Astrocyte of the cerebellum (primary cell): Measurements from ENCODE around the gene PLD1.

ENCODE experiments used
- DNase-seq: peaks from one replicate; pipeline ENCODE4 v3.0.0-alpha.2; 2011; ENCODE audit warnings: low read depth
- H3K4me3 ChIP-seq: 2 replicates; pipeline ENCODE4 v1.5.1; 2011; ENCODE audit warnings: mild to moderate bottlenecking, low read depth, low read length, moderate library complexity
- in situ Hi-C: cut with HindIII; loops from 2 replicates; pipeline ENCODE4 v1.10.0; 2017; ENCODE audit warnings: low sequenced_read_pairs
- TF ChIP-seq, protein P1 (sequence below): IDR thresholded peaks from 2 replicates; pipeline ENCODE4 v1.5.1; 2012; ENCODE audit warnings: low read length, low read depth, moderate library complexity, mild to moderate bottlenecking; ENCODE audit errors: missing control alignments

PLD1 gene

GRCh38 chr3:171673951-171674350 lies 136.3 kb downstream of the PLD1 start:
- no peak for DNase-seq
- TF ChIP-seq, protein P1, sequence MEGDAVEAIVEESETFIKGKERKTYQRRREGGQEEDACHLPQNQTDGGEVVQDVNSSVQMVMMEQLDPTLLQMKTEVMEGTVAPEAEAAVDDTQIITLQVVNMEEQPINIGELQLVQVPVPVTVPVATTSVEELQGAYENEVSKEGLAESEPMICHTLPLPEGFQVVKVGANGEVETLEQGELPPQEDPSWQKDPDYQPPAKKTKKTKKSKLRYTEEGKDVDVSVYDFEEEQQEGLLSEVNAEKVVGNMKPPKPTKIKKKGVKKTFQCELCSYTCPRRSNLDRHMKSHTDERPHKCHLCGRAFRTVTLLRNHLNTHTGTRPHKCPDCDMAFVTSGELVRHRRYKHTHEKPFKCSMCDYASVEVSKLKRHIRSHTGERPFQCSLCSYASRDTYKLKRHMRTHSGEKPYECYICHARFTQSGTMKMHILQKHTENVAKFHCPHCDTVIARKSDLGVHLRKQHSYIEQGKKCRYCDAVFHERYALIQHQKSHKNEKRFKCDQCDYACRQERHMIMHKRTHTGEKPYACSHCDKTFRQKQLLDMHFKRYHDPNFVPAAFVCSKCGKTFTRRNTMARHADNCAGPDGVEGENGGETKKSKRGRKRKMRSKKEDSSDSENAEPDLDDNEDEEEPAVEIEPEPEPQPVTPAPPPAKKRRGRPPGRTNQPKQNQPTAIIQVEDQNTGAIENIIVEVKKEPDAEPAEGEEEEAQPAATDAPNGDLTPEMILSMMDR: no peak
- in situ Hi-C loops: no loop called here
- H3K4me3 ChIP-seq: no peak overlapping the region

DNA sequence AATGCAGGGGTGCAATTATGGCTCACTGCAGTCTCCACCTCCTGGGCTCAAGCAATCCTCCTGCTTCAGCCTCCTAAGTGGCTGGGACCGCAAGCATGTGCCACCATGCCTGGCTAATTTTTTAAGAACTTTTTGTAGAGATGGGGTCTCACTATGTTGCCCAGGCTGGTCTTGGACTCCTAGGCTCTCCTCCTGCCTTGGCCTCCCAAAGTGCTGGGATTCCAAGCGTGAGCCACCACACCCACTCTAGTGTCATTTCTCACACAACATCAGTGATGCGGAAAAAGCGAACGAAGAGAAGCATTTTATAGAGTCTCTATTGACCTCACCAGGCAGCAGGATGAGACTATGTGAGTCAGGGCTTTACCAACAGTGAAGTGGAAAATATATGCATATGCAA lies 137.7 kb downstream of the PLD1 start:
- TF ChIP-seq, protein P1: no peak
- no peak overlapping the region for H3K4me3 ChIP-seq
- in situ Hi-C loops: no loop called here
- DNase-seq: no peak

DNA sequence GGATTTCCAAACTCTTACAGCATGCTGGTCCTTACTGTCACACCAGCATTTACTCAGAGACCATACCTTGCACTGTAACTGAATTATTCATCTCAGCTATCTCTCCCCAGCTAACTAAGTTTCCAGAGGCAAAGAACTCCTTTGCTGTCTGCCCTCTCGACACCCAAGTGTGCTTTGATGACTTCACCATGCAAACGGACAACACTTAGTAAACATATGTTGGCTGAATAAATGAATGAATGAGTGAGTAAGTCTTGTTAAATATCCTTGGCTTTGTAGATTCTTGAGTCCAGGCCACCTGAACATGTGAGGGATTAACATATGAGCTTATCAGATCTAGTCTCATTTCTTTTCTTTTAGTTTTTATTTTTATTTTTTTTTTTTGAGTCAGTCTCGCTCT lies 138.2 kb downstream of the PLD1 start:
- TF ChIP-seq, protein P1: no peak
- no peak for DNase-seq
- no peak overlapping the region for H3K4me3 ChIP-seq
- in situ Hi-C loops: no loop called here

GRCh38 chr3:171671709-171672108 lies 138.6 kb downstream of the PLD1 start:
- in situ Hi-C loops: no loop called here
- H3K4me3 ChIP-seq: no peak overlapping the region
- DNase-seq: no peak
- TF ChIP-seq, protein P1: no peak

DNA sequence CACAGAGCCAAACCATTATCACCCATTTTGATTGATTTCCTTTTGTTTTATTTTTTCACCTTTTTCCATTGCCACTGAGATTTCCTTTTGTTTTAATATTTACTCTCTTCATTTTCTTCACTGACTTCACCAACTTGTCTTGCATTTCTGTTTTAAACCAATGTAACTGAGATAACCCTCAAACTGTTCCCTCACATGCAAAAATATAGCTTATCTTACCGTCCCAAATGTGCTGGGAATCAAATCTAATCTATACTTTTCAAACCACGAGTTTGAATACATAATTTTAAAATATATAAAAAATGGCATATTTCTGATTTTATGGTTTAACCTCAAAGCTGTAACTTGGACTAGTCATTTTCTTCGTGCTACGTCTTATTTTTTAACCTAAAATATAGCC lies 143.8 kb downstream of the PLD1 start:
- in situ Hi-C loops: no loop called here
- TF ChIP-seq, protein P1: no peak
- DNase-seq: no peak
- no peak overlapping the region for H3K4me3 ChIP-seq

- TF ChIP-seq, protein P1: no peak
- in situ Hi-C loops: no loop called here
- H3K4me3 ChIP-seq: no peak overlapping the region
- DNase-seq: no peak
Measured at GRCh38 chr3:171663805-171664204, 146.5 kb downstream of the PLD1 start.

GRCh38 chr3:171661484-171661883 lies 148.8 kb downstream of the PLD1 start:
- no peak for DNase-seq
- TF ChIP-seq, protein P1: no peak
- in situ Hi-C loops: no loop called here
- H3K4me3 ChIP-seq: no peak overlapping the region
